Activated CD4-positive, alpha-beta T cell treated with anti-CD3 and anti-CD28 coated beads for 36 hours (primary cell): ENCODE measurements around the gene CHN2. TPM values are rescaled to one million over a fixed set of nuclear protein-coding genes. Genes with fewer than 3 reads are reported as not detected.

Source experiments
- ATAC-seq: fragments of 200-7000 bp; cut with Tn5 transposase; one replicate; pipeline ENCODE4 v1.10.0; 2021; ENCODE audit warnings: mild to moderate bottlenecking, moderate library complexity
- CTCF ChIA-PET: fragments of 350-600 bp; sonication (Branson Sonifier 250); formaldehyde crosslinking; loops from one replicate; lab custom pipeline; 2021; ENCODE audit warnings: antibody characterized with exemption; lab: Charles Lee
- POLR2A ChIA-PET: fragments of 350-600 bp; sonication (Branson Sonifier 250); formaldehyde crosslinking; loops from one replicate; lab custom pipeline; 2021; ENCODE audit warnings: antibody characterized with exemption, inconsistent platforms; lab: Charles Lee
- DNase-seq: peaks from one replicate; pipeline ENCODE4 v3.0.0-alpha.2; 2020
- H3K27ac Mint-ChIP-seq: one replicate; pipeline ENCODE4 v1.8.0; 2021; ENCODE audit warnings: mixed read lengths
- H3K27me3 Mint-ChIP-seq: one replicate; pipeline ENCODE4 v1.8.0; 2021; ENCODE audit warnings: mixed read lengths
- H3K36me3 Mint-ChIP-seq: one replicate; pipeline ENCODE4 v1.8.0; 2021; ENCODE audit warnings: low read depth, mixed read lengths
- H3K4me1 Mint-ChIP-seq: one replicate; pipeline ENCODE4 v1.8.0; 2021; ENCODE audit warnings: mixed read lengths
- H3K4me3 Mint-ChIP-seq: one replicate; pipeline ENCODE4 v1.8.0; 2021; ENCODE audit warnings: mild to moderate bottlenecking, moderate library complexity, mixed read lengths
- H3K9me3 Mint-ChIP-seq: one replicate; pipeline ENCODE4 v1.8.0; 2021; ENCODE audit warnings: low read depth, mixed read lengths
- intact Hi-C, 2 experiments: fragments of 100-400 bp; cut with DNase I in 1 of 2; cut with micrococcal nuclease in 1 of 2; formaldehyde crosslinking; loops; one replicate each; pipeline versions ENCODE4 v1.14.2 to v1.15.1; 2022 to 2024; cut with DNase I, micrococcal nuclease
- total RNA-seq, 2 experiments: library from RNA; stranded (reverse); gene quantifications; one replicate each; pipeline ENCODE4 v1.2.3, GENCODE V29; 2021

Gene CHN2
- total RNA-seq, result under 1 TPM; 0.25 to 0.39 TPM

GRCh38 chr7:29194594-29195427 is at the start of gene CHN2:
CHN2 (plus strand) TSS chr7:29194775.
- H3K27ac Mint-ChIP-seq, result peak within 1 kb of the TSS; percentile 80
- peaks cover 49% of the 10 kb centered on the region for H3K27me3 Mint-ChIP-seq
- ChIA-PET POLR2A (no interaction called here), CTCF (interaction anchor here (0.7 kb wide), 1 partner anchor 1938 kb away, joined by 3 read pairs; no protein-coding TSS in a partner anchor)
- DNase-seq (peak; percentile 68), ATAC-seq (peak; percentile 85)
- H3K4me1 Mint-ChIP-seq, result peaks cover 16% of the 10 kb centered on the region
- peak within 1 kb of the TSS; percentile 80 for H3K4me3 Mint-ChIP-seq
- no peaks in the 10 kb centered on the region for H3K9me3 Mint-ChIP-seq
- no peaks in the 10 kb centered on the region for H3K36me3 Mint-ChIP-seq
- intact Hi-C loops, result loop anchor here in 1 of 2 experiments (2.0 kb wide), 1 partner anchor 50 kb away; no protein-coding TSS in a partner anchor

- ChIA-PET POLR2A (no interaction called here), CTCF (interaction anchor here (0.7 kb wide), 1 partner anchor 189 kb away, joined by 4 read pairs; no protein-coding TSS in a partner anchor)
- H3K27me3 Mint-ChIP-seq, result peaks cover 36% of the 10 kb centered on the region
- peaks cover 6% of the 10 kb centered on the region for H3K4me1 Mint-ChIP-seq
- no peak overlapping the region for H3K4me3 Mint-ChIP-seq
- DNase-seq, result no peak
- H3K27ac Mint-ChIP-seq, result no peak overlapping the region
- intact Hi-C loops, result no loop called here
- no peaks in the 10 kb centered on the region for H3K9me3 Mint-ChIP-seq
- no peak for ATAC-seq
- no peaks in the 10 kb centered on the region for H3K36me3 Mint-ChIP-seq
Measured at GRCh38 chr7:29145553-29146056, 49.0 kb upstream of the CHN2 start.

DNA sequence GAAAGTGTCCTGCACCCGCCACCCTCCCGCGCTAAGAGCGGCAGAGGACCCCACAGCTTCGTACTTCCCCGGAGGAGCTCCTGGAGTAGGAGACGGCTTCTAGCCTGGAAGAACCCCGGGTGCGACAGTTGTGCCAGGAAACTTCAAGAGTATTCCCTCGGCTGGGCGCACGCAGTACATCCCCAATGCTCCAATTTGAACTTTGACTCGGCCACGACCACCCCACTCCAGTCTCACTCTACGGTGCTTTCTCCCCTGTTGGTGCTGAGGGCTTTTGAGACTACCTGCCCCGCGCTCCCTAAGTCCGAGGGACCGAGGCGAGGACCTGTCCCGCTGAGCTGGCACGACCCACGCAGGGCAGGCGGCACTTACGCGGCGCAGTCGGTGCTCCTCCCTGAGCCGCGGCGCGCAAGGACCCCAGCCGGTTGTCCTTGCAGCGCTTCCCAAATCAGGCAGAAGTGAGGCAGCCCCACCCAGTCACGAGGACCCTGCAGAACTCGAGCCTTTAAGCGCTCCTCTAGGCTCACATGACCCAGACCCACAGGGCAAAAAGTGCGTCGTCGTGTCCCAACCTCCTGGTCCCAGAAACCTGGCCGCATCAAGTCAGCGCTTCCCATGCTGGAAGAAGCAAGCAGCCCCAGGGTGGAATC is 48.4 kb upstream of the CHN2 start, which contains the start of gene CPVL:
Gene CPVL, minus strand, starts transcription at position 481 of the 650 bp plus-strand sequence. CDS start 25,476 bp downstream, outside the sequence.
- H3K27ac Mint-ChIP-seq, result no peak within 1 kb of the TSS
- DNase-seq (peak; percentile 6), ATAC-seq (no peak)
- ChIA-PET CTCF (no interaction called here), POLR2A (no interaction called here)
- no peaks in the 10 kb centered on the region for H3K36me3 Mint-ChIP-seq
- peaks cover 34% of the 10 kb centered on the region for H3K27me3 Mint-ChIP-seq
- H3K9me3 Mint-ChIP-seq, result no peaks in the 10 kb centered on the region
- peaks cover 6% of the 10 kb centered on the region for H3K4me1 Mint-ChIP-seq
- peak within 1 kb of the TSS; percentile 16 for H3K4me3 Mint-ChIP-seq
- intact Hi-C loops, result no loop called here

GRCh38 chr7:29146888-29147609 is 47.5 kb upstream of the CHN2 start:
- ATAC-seq, result no peak
- Mint-ChIP-seq H3K36me3 (no peaks in the 10 kb centered on the region), H3K4me3 (no peak overlapping the region), H3K4me1 (peaks cover 6% of the 10 kb centered on the region), H3K9me3 (no peaks in the 10 kb centered on the region), H3K27ac (no peak overlapping the region), H3K27me3 (peaks cover 33% of the 10 kb centered on the region)
- POLR2A ChIA-PET, result no interaction called here
- CTCF ChIA-PET, result interaction anchor here (1.1 kb wide), 1 partner anchor 37 kb away, joined by 5 read pairs; no protein-coding TSS in a partner anchor
- DNase-seq, result no peak
- intact Hi-C loops, result no loop called here

- Mint-ChIP-seq H3K9me3 (no peaks in the 10 kb centered on the region), H3K4me1 (peaks cover 6% of the 10 kb centered on the region), H3K27me3 (peaks cover 30% of the 10 kb centered on the region), H3K27ac (no peak overlapping the region), H3K36me3 (no peaks in the 10 kb centered on the region), H3K4me3 (no peak overlapping the region)
- DNase-seq (no peak), ATAC-seq (no peak)
- ChIA-PET POLR2A (no interaction called here), CTCF (interaction anchor here (0.9 to 1.1 kb wide), 2 partner anchors 38 to 225 kb away, joined by 3 to 5 read pairs; no protein-coding TSS in a partner anchor)
- intact Hi-C loops, result no loop called here
Measured at GRCh38 chr7:29147821-29148220, 46.8 kb upstream of the CHN2 start.

- no peak for DNase-seq
- Mint-ChIP-seq H3K9me3 (no peaks in the 10 kb centered on the region), H3K4me3 (no peak overlapping the region), H3K4me1 (peaks cover 6% of the 10 kb centered on the region), H3K27ac (no peak overlapping the region), H3K27me3 (peaks cover 27% of the 10 kb centered on the region), H3K36me3 (no peaks in the 10 kb centered on the region)
- POLR2A ChIA-PET, result no interaction called here
- intact Hi-C loops, result no loop called here
- CTCF ChIA-PET, result interaction anchor here (0.8 kb wide), 1 partner anchor 56 kb away, joined by 4 read pairs; no protein-coding TSS in a partner anchor
- ATAC-seq, result no peak
Measured at GRCh38 chr7:29149036-29149435, 45.5 kb upstream of the CHN2 start.

- intact Hi-C loops, result no loop called here
- ChIA-PET CTCF (interaction anchor here (0.6 to 0.8 kb wide), 2 partner anchors 261 to 771 kb away, joined by 3 read pairs; no protein-coding TSS in a partner anchor), POLR2A (no interaction called here)
- Mint-ChIP-seq H3K27ac (no peak overlapping the region), H3K36me3 (no peaks in the 10 kb centered on the region), H3K9me3 (no peaks in the 10 kb centered on the region), H3K4me1 (peaks cover 5% of the 10 kb centered on the region), H3K27me3 (peaks cover 19% of the 10 kb centered on the region), H3K4me3 (no peak overlapping the region)
- ATAC-seq (no peak), DNase-seq (no peak)
Measured at GRCh38 chr7:29150856-29151255, 43.7 kb upstream of the CHN2 start.

GRCh38 chr7:29154076-29154475 is 40.5 kb upstream of the CHN2 start:
- ATAC-seq, result no peak

DNA sequence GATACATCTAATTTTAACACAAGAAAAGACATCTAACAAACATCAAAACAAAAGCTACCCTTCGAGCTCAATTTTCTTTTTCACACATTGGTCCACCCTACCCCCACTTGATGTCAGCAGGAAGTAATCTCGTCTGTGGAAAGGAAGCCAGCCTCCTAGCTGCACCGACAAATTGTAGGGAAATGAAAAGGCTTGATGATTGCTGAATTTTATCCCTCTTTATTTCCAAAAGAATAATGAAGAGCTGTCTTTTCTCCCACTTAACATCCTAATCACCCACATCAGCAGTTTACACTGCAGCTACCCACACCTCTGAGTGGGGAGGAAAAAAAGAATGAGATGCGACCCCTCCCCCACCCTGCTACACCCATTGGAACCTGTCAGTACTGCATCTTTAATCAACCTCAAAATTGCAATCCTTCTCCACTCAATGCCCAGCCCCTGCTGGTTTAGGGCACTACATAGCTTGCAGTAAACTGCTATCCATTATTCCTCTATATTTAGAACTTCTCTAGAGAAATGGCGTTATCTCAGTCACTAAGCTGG is 37.6 kb upstream of the CHN2 start:
- no peaks in the 10 kb centered on the region for H3K9me3 Mint-ChIP-seq
- peak; percentile 9 for DNase-seq
- H3K36me3 Mint-ChIP-seq, result no peaks in the 10 kb centered on the region
- peaks cover 7% of the 10 kb centered on the region for H3K4me1 Mint-ChIP-seq
- POLR2A ChIA-PET, result no interaction called here
- CTCF ChIA-PET, result interaction anchor here (0.6 to 2.0 kb wide), 7 partner anchors 31 to 966 kb away, joined by 3 to 6 read pairs (median 3); no protein-coding TSS in a partner anchor
- no peak overlapping the region for H3K27ac Mint-ChIP-seq
- peaks cover 12% of the 10 kb centered on the region for H3K27me3 Mint-ChIP-seq
- ATAC-seq, result no peak
- intact Hi-C loops, result no loop called here
- no peak overlapping the region for H3K4me3 Mint-ChIP-seq

More at GRCh38 chr7:29154076-29154475, 40.5 kb upstream of the CHN2 start:
- H3K4me3 Mint-ChIP-seq, result no peak overlapping the region
- no peak overlapping the region for H3K27ac Mint-ChIP-seq
- H3K4me1 Mint-ChIP-seq, result peaks cover 7% of the 10 kb centered on the region
- POLR2A ChIA-PET, result no interaction called here
- intact Hi-C loops, result no loop called here
- no peaks in the 10 kb centered on the region for H3K36me3 Mint-ChIP-seq
- CTCF ChIA-PET, result no interaction called here
- no peak for DNase-seq
- H3K9me3 Mint-ChIP-seq, result no peaks in the 10 kb centered on the region
- H3K27me3 Mint-ChIP-seq, result peaks cover 4% of the 10 kb centered on the region

DNA sequence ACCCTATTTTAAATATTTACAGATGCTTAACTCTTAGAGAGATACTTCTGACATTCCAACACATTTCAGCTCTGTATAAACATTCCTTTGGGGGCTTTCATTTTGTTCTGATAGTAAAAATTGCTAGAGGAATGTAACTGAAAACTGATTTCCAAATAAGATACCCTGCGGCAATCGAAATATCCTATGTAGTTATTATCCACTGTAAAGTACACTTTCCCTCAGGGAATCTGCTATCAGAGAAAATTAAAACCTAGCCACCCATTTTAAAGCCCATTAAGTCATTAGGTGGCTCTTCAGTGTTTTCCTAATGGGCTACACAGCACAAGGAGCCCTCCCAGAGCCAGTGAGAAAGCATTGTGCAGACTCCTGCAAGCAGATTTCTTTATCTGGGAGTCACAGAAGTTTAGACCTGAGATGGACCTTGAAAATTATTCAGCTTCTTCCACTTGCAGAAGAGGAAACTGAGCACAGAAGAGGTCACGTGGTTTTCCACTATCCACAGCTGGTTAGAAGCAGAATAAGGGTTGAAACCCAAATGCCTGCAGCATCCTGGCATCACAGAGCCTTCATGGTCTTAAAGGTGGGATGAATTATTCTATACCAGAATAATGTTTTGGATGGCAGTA is 35.7 kb upstream of the CHN2 start:
- peaks cover 13% of the 10 kb centered on the region for H3K27me3 Mint-ChIP-seq
- no peak for DNase-seq
- CTCF ChIA-PET, result interaction anchor here (0.6 kb wide), 1 partner anchor 49 kb away, joined by 3 read pairs; no protein-coding TSS in a partner anchor
- no peak overlapping the region for H3K4me3 Mint-ChIP-seq
- ATAC-seq, result no peak
- intact Hi-C loops, result no loop called here
- no peaks in the 10 kb centered on the region for H3K36me3 Mint-ChIP-seq
- H3K9me3 Mint-ChIP-seq, result no peaks in the 10 kb centered on the region
- H3K27ac Mint-ChIP-seq, result no peak overlapping the region
- peaks cover 7% of the 10 kb centered on the region for H3K4me1 Mint-ChIP-seq
- POLR2A ChIA-PET, result no interaction called here
